Common myeloid progenitor, CD34-positive (primary cell): ENCODE measurements around the gene DKK1.

ENCODE experiments used
- CTCF ChIA-PET: fragments of 350-600 bp; sonication (Branson Sonifier 250); formaldehyde crosslinking; loops from one replicate; lab custom pipeline; 2021; ENCODE audit warnings: antibody characterized with exemption; lab: Charles Lee
- POLR2A ChIA-PET: fragments of 350-600 bp; sonication (Branson Sonifier 250); formaldehyde crosslinking; loops from one replicate; lab custom pipeline; 2021; ENCODE audit warnings: antibody characterized with exemption; lab: Charles Lee
- DNase-seq, 3 donors: peaks; one replicate each; pipeline versions ENCODE4 v3.0.0 to v3.0.0-alpha.2; 2013
- H3K27ac ChIP-seq, 2 experiments: 1 replicate in 1 of 2; 2 replicates in 1 of 2; pipeline ENCODE4 v1.7.0; 2013; ENCODE audit warnings: inconsistent platforms in 2 of 2, low read length in 2 of 2, mild to moderate bottlenecking in 2 of 2, low read depth in 1 of 2, moderate library complexity in 1 of 2; ENCODE audit not compliant: severe bottlenecking in 2 of 2, insufficient read depth in 1 of 2, poor library complexity in 1 of 2
- H3K27me3 ChIP-seq, 5 experiments: replicated peaks in 2 of 5; 1 replicate in 3 of 5; 2 replicates in 2 of 5; pipeline versions ENCODE4 v1.6.1 to v1.7.0; 2013; ENCODE audit warnings: low read length in 4 of 5, mild to moderate bottlenecking in 2 of 5, moderate library complexity in 2 of 5, inconsistent platforms in 1 of 5; ENCODE audit not compliant: insufficient read depth in 5 of 5, control insufficient read depth in 4 of 5
- H3K36me3 ChIP-seq, 4 experiments: 1 replicate in 2 of 4; 2 replicates in 2 of 4; pipeline versions ENCODE4 v1.6.1 to v1.7.0; 2013; ENCODE audit warnings: low read length in 3 of 4, control low read depth in 1 of 4, mild to moderate bottlenecking in 1 of 4; ENCODE audit not compliant: control insufficient read depth in 4 of 4, insufficient read depth in 4 of 4
- H3K4me1 ChIP-seq, 4 experiments: 1 replicate in 3 of 4; 2 replicates in 1 of 4; pipeline versions ENCODE4 v1.6.1 to v1.7.1; 2013; ENCODE audit warnings: low read length in 3 of 4, mild to moderate bottlenecking in 3 of 4, control low read depth in 1 of 4, inconsistent platforms in 1 of 4, moderate library complexity in 1 of 4; ENCODE audit not compliant: control insufficient read depth in 4 of 4, insufficient read depth in 4 of 4; ENCODE audit errors: control extremely low read depth in 1 of 4
- H3K4me3 ChIP-seq, 7 experiments: 1 replicate in 4 of 7; 2 replicates in 3 of 7; pipeline versions ENCODE4 v1.5.1 to v1.7.0; 2013; ENCODE audit warnings: mild to moderate bottlenecking in 7 of 7, low read length in 6 of 7, moderate library complexity in 6 of 7, inconsistent platforms in 2 of 7, low read depth in 2 of 7, control low read depth in 1 of 7; ENCODE audit not compliant: insufficient read depth in 4 of 7, control insufficient read depth in 1 of 7; ENCODE audit errors: extremely low read depth in 1 of 7
- H3K9me3 ChIP-seq, 5 experiments: 1 replicate in 4 of 5; 2 replicates in 1 of 5; pipeline versions ENCODE4 v1.6.1 to v1.7.1; 2013; ENCODE audit warnings: low read length in 4 of 5, mild to moderate bottlenecking in 2 of 5, inconsistent platforms in 1 of 5, low read depth in 1 of 5, moderate library complexity in 1 of 5; ENCODE audit not compliant: control insufficient read depth in 4 of 5, insufficient read depth in 2 of 5; ENCODE audit errors: control extremely low read depth in 1 of 5
- WGBS: methylation state at CpG from one replicate; pipeline ENCODE4 v1.1.5; 2013; ENCODE audit not compliant: insufficient coverage; 5-methylcytosine and 5-hydroxymethylcytosine counted together

Gene DKK1

GRCh38 chr10:52300599-52301277 is 13.3 kb upstream of the DKK1 start:
- DNase-seq, result no peak
- Histone ChIP-seq H3K4me3 (no peak overlapping the region), H3K36me3 (no peaks in the 10 kb centered on the region), H3K9me3 (no peaks in the 10 kb centered on the region), H3K4me1 (no peaks in the 10 kb centered on the region), H3K27ac (no peak overlapping the region), H3K27me3 (no peaks in the 10 kb centered on the region)
- WGBS, result 96% methylated on average over 4 of the region's 4 CpGs
- POLR2A ChIA-PET, result interaction anchor here (0.5 kb wide), 1 partner anchor 214 kb away, joined by 4 read pairs; no protein-coding TSS in a partner anchor
- CTCF ChIA-PET, result interaction anchor here (2.1 kb wide), 1 partner anchor 8 kb away, joined by 9 read pairs; no protein-coding TSS in a partner anchor

DNA sequence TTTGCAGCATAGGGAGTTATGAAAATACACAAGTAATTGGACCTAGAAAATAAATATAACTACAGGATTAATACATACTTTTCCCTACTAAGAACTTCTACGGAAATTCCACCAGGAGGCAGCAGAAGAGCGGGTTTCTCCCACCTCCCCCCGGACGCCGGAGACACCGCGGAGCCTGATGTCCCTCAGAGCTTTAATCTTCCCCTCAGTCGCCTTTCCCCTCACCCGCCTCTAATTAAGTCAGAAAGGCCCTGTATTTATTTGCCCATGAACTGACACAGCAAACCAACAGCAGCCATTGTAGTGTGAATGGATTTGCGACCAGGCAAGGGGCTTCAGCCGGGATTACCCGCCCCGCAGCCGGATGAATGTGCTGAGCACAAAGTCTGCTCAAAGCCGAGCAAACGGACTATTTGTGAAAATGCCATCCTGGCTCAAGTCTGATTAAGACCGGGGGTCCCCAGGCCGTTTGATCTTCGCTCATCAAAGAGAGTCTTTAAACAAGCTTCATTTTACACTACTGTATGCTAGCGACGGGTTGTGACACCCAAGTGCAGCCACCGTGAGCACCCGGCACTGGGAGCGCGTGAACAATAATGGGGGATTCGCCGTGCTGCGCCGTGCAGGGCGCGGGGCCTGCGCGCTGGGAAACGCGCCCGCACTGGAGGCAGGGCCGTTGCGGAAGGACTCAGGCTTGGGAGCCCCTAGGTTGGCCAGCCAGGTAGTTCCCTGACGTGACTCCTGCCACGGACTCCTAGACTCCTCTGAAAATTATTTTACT is 5.6 kb upstream of the DKK1 start:
- ChIA-PET CTCF (interaction anchor here (0.9 to 4.7 kb wide), 16 partner anchors 9 to 471 kb away, joined by 3 to 57 read pairs (median 5); no protein-coding TSS in a partner anchor), POLR2A (no interaction called here)
- H3K4me1 ChIP-seq, result peaks cover under 1 to 11% (median 9%) of the 10 kb centered on the region in 4 experiments
- H3K4me3 ChIP-seq, result peak overlapping the region; percentile 45 to 80 (median 68)
- H3K9me3 ChIP-seq, result no peaks in the 10 kb centered on the region
- no peaks in the 10 kb centered on the region for H3K36me3 ChIP-seq
- WGBS, result under 1% methylated on average over 33 of the region's 40 CpGs
- peaks cover 10 to 42% (median 18%) of the 10 kb centered on the region in 5 experiments for H3K27me3 ChIP-seq
- DNase-seq, result peak; percentile 81 to 89 (median 88)
- no peak overlapping the region for H3K27ac ChIP-seq

DNA sequence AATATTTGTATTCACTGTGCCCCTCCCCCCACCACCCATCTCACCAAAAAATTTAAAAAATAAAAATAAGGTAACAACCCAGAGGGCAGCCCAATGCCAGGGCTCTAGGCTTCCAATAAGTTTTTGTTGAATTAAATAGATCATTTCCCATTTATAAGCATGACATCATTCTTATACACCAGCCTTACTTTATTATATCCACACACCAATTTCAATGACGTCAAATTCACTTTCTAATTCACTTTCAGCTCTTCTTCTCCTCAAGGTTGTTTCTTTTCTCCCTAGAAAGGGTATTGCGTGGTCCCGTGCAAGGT is 1.2 kb upstream of the DKK1 start:
- ChIA-PET CTCF (interaction anchor here (1.0 to 1.4 kb wide), 3 partner anchors 35 to 287 kb away, joined by 3 to 6 read pairs (median 3); no protein-coding TSS in a partner anchor), POLR2A (no interaction called here)
- Histone ChIP-seq H3K36me3 (no peaks in the 10 kb centered on the region), H3K4me1 (peaks cover 4 to 28% (median 24%) of the 10 kb centered on the region in 4 experiments), H3K27ac (no peak overlapping the region), H3K27me3 (peaks cover 11 to 76% (median 38%) of the 10 kb centered on the region in 5 experiments), H3K4me3 (peak overlapping the region in 5 of 7 experiments; percentile 57 to 78 (median 63)), H3K9me3 (no peaks in the 10 kb centered on the region)
- peak in 1 of 3 donors; percentile 53 for DNase-seq
- WGBS, result 0% methylated on average over 3 of the region's 3 CpGs

- CTCF ChIA-PET, result interaction anchor here (1.0 to 1.4 kb wide), 5 partner anchors 8 to 287 kb away, joined by 3 to 6 read pairs (median 3); no protein-coding TSS in a partner anchor
- Histone ChIP-seq H3K27ac (no peak overlapping the region), H3K27me3 (peaks cover 11 to 75% (median 38%) of the 10 kb centered on the region in 5 experiments), H3K36me3 (no peaks in the 10 kb centered on the region), H3K4me1 (peaks cover 4 to 27% (median 22%) of the 10 kb centered on the region in 4 experiments), H3K4me3 (peak overlapping the region; percentile 35 to 78 (median 58)), H3K9me3 (no peaks in the 10 kb centered on the region)
- DNase-seq, result peak; percentile 18 to 66 (median 42)
- 1% methylated on average over 23 of the region's 26 CpGs for WGBS
- POLR2A ChIA-PET, result no interaction called here
Measured at GRCh38 chr10:52313256-52313932, 687 bp upstream of the DKK1 start.

- 12% methylated on average over 22 of the region's 36 CpGs for WGBS
- H3K4me1 ChIP-seq, result peaks cover 4 to 22% (median 18%) of the 10 kb centered on the region in 4 experiments
- CTCF ChIA-PET, result interaction anchor here (1.0 to 2.0 kb wide), 7 partner anchors 9 to 465 kb away, joined by 3 to 6 read pairs (median 4); no protein-coding TSS in a partner anchor
- H3K27me3 ChIP-seq, result peaks cover 11 to 60% (median 29%) of the 10 kb centered on the region in 5 experiments
- POLR2A ChIA-PET, result no interaction called here
- peak in 2 of 3 donors; percentile 59 to 71 for DNase-seq
- H3K36me3 ChIP-seq, result no peaks in the 10 kb centered on the region
- no peak overlapping the region for H3K27ac ChIP-seq
- H3K9me3 ChIP-seq, result no peaks in the 10 kb centered on the region
- H3K4me3 ChIP-seq, result peak overlapping the region in 6 of 7 experiments; percentile 6 to 78 (median 60)
Measured at GRCh38 chr10:52314822-52315552, 906 bp downstream of the DKK1 start.

DNA sequence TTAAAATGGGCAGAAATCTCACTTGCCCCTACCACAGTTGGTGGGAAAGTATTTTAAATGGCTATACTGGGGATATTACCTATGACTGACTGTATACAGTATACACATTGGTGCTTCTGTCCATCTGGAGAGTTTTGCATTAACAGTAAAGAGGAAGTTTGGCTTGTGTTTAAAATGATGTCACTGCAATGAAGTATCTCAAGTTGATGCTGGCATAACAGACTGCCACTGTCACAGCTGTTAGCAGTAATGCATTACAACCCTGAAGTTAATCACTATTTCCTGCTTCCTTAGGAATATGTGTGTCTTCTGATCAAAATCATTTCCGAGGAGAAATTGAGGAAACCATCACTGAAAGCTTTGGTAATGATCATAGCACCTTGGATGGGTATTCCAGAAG is 1.9 kb downstream of the DKK1 start:
- ChIA-PET CTCF (interaction anchor here (1.0 to 2.0 kb wide), 6 partner anchors 9 to 464 kb away, joined by 3 to 6 read pairs (median 4); no protein-coding TSS in a partner anchor), POLR2A (no interaction called here)
- Histone ChIP-seq H3K36me3 (no peaks in the 10 kb centered on the region), H3K9me3 (no peaks in the 10 kb centered on the region), H3K4me3 (no peak overlapping the region), H3K27me3 (peaks cover 11 to 52% (median 29%) of the 10 kb centered on the region in 5 experiments), H3K27ac (no peak overlapping the region), H3K4me1 (peaks cover 4 to 22% (median 18%) of the 10 kb centered on the region in 4 experiments)
- WGBS, result 40% methylated on average over 1 of the region's 1 CpG
- peak in 2 of 3 donors; percentile 40 to 62 for DNase-seq
